NAMALWA (cell line): ENCODE measurements around the gene RAB3B.
"Not testable (repeated sequence)": the region's sequence is repeated elsewhere in the genome, so short reads cannot be mapped to it uniquely, and the experiment has no call there.

Experiments used
- DNase-seq: peaks from one replicate; pipeline ENCODE4 v3.0.0-alpha.2; 2015; ENCODE audit warnings: low spot score

The RAB3B gene

GRCh38 chr1:51919684-51920083, 70.8 kb downstream of the RAB3B start:
- no peak for DNase-seq

DNA sequence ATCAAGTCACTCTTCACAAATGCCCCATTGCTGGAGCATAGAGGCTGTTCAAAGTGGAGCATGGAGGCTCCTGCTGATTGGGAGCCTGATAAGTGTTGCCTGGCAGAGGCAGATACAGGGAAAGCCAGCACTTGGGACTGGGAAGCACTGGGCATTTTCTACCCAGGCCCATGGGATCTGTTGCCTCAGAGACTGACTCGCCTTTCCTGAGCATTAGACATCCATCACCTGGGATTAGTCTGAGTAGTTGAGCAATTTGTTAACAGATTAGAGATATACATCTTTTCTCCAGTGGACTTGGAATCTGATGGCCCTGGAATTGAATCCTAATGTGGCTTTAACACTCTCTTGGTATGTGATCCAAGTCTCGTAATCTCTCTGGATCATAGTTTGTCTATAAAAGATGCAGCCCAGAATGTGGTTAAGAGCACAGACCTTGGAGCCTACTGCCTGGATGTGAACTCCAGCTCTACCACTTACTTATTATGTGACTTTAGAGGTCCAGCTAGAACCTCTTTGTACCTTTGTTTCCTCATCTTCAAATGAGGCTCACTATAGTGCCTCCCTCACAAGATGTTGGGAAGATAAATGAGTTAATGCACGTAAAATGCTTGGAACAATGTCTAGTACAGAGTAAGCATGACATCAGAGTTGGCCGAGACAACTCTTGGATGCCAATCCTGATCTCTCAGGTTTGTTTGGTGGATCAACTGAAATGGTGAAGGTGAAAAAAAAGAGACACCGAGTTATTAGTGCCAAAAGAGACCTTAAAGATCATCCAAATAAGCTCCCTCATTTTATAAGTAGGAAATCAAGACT, 73.7 kb downstream of the RAB3B start:
- DNase-seq, result no peak

GRCh38 chr1:51915951-51916350, 74.5 kb downstream of the RAB3B start:
- DNase-seq, result no peak

- DNase-seq, result no peak
These were observed 77.6 kb downstream of the RAB3B start for GRCh38 chr1:51912881-51913280.

GRCh38 chr1:51910221-51911000, 80.1 kb downstream of the RAB3B start:
- no peak for DNase-seq

DNA sequence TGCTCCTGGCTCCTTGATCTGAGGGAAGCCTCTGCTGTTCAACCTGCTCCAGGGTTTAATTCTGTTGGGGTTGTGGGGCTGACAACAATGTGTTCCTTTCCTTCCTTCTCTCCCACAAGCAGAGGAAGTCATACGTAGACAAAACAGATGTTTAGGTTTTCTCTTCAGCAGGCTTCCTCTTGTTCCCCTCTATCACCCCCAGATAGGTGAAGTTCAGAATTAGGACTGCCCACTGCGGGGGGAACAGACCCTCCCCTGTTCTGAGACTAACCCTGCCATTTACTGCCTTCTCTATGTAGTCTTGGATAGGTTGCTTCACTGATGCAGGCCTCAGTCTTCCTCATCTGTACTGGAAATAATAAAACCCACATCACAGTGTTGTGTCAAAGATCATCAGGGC, 82.0 kb downstream of the RAB3B start:
- no peak for DNase-seq

- no peak for DNase-seq
These were observed 83.3 kb downstream of the RAB3B start for GRCh38 chr1:51907079-51907702.

DNA sequence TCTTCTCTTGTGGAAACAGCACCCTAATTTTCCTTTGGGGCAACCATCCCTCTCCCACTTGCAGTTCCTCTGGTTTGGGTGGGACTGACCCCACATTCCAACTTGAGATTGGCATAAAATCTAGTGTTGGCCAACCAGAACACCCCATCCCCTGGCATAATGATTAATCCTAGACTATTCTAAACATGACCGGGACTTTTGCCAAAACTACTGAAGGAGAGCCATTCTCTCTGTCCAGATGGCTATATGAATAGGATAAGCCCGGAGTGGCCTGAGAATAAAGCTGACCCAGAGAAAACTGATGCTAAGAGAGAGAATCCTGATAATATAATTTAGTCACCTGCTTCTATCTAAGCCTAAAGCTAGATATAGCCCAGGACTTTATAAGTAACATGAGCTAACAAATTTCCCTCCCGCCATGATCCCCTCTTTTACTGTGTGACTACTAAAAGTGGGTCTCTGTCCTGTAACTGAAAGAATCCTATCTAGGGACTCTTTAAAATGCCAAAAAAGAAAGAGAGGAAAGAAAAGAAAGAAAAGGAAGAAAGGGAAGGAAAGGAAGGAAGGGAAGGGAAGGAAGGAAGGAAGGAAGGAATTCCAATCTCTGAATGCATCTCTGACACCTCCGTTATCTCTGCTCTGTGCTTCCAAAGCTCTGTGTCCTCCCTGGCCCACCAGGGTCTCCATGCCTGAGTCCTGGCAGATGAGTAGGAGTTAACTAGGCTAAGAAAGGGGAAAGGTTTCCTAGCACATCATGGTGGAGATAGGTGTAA, 84.0 kb downstream of the RAB3B start:
- DNase-seq, result no peak

DNA sequence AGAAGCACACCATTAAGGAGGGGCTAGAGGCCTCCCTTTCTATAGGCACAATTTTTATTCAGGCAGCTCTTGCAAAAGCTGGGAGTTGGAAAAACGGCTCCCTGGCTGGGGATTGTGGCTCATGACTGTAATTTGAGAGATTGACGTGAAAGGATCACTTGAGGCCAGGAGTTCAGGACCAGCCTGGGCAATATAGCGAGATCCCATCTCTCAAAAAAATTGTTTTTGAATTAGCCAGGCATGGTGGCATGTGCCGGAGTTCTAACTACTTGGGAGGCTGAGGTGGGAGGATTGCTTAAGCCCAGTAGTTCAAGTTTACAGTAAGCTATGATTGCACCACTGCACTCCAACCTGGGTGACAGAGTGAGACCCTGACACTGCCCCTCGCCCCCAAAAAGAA, 88.0 kb downstream of the RAB3B start:
- no peak for DNase-seq

GRCh38 chr1:51901151-51901550, 89.3 kb downstream of the RAB3B start:
- DNase-seq, result no peak

DNA sequence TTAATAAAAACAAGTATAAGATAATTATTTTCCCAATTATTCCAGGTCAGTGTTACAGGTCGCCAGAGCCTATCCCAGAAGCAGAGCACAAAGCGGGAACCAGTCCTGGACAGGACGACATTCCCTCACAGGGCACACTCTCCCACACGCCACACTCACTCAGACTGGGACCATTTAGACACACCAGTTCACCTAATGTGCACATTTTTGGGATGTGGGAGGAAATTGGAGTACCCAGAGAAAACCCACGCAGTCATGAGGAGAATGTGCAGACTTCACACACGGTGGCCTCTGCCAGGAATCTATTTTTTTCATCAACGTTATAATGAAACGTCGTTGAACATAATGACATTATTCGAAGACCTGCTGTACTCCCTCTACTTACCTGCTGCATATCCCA, 91.5 kb downstream of the RAB3B start:
- no peak for DNase-seq

DNA sequence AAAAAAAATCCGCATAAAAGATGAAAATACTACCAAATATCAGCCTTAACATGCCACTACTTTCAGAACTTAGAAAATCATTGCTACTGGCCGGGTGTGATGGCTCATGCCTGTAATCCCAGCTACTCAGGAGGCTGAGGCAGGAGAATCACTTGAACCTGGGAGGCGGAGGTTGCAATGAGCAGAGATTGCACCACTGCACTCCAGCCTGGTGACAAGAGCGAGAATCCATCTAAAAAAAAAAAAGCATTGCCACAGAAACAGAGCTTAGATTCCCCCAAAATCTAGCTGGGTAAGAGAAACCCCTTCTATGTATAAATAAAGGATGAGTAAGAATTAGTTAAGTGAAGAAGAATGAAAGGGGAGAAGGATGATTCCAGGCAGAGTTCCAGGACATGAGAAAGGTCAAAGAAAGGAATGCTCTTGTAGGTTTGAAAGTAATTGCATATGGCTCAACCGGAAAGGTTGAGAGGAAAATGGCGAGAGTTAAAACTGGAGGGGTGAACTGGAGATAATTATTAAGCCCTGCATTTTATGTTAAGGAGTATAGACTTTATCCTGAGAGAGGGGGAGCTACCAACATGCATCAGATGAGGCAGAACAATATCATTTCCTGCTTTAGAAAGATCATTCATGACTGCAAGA, 92.3 kb downstream of the RAB3B start:
- DNase-seq, result no peak

DNA sequence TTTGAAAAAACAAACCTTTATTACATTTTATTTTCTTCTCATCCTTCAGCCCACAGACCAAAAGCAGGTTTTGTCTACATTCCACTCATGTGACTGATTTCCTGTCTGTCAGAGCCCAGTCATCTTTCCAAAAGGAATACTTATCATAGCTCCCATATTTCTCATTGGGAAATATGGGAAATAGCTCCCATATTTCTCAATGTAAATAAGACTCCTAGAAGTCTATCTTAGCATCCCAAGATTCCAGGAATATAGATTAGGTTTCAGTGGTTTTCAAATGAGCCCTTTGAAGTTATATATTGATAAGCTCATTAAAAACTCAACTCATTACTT, 92.8 kb downstream of the RAB3B start:
- no peak for DNase-seq

- not testable (repeated sequence) for DNase-seq
These were observed 95.8 kb downstream of the RAB3B start for GRCh38 chr1:51894748-51895147.

GRCh38 chr1:51878616-51879336, 111.7 kb downstream of the RAB3B start, which contains the start of gene NRDC:
Gene NRDC (minus strand): TSS chr1:51878727. CDS start chr1:51878615, 112 bp downstream.
- peak; percentile 100 for DNase-seq

DNA sequence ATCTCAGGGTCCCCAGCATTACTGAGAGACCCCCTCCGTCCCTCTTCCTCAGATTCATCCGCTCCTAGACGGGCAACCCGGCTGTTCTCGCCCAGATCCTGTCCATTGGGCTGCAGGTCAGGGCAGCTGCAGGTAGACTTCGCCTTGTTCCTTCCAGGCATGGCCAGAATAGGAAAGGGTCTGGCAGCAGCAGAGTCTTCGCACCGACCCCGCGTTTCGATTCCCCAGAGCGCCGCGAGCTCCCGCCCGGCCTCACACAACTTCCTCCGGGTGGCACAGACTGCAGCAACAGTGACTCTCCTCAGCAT, 112.2 kb downstream of the RAB3B start:
- DNase-seq, result no peak

- peak; percentile 57 for DNase-seq
These were observed 112.8 kb downstream of the RAB3B start for GRCh38 chr1:51877434-51878307.

DNA sequence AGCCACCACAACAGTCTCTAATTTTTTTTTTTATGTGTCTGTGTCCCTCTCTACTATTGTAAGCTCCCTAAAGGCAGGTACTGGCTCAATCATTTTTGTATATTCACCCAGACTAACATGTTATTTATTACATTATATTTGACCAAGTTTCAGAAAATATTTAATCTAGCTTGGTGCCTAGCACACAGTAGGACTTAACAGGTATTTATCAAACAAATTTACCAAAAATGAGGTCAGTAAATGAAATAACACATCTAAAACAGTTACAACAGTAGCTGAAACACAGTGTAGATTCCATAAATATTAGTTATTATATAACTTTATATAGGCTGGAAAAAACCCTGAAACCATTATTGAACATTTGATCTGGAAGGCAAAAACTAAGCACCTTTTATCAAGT, 114.7 kb downstream of the RAB3B start:
- no peak for DNase-seq

GRCh38 chr1:51875291-51875772, 115.2 kb downstream of the RAB3B start:
- DNase-seq, result no peak

DNA sequence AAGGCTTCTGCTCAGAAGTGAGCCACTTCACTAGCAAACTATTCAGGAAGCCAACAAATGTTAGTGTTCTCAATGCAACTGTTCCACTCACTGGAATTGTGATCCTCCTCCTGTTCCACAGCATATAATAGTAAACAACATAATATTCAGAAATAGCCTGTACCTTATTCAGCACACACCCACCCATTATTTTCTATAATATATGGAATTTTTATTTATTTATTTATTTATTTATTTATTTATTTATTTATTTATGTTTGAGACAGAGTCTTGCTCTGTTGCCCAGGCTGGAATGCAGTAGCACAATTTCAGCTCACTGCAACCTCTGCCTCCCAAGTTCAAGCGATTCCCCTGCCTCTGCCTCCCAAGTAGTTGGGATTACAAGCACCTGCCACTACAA, 117.2 kb downstream of the RAB3B start:
- DNase-seq, result not testable (repeated sequence)
